ENCODE results near the gene FECH. TPM values are rescaled to one million over a fixed set of nuclear protein-coding genes. Genes with fewer than 3 reads are reported as not detected.

Gene FECH
- total RNA-seq, 4 donors from 2014 or later: 16.4 to 56.4 (median 29.2) TPM

GRCh38 chr18:57505231-57505630 is 81.3 kb downstream of the FECH start:
- TF ChIP-seq, protein P1, sequence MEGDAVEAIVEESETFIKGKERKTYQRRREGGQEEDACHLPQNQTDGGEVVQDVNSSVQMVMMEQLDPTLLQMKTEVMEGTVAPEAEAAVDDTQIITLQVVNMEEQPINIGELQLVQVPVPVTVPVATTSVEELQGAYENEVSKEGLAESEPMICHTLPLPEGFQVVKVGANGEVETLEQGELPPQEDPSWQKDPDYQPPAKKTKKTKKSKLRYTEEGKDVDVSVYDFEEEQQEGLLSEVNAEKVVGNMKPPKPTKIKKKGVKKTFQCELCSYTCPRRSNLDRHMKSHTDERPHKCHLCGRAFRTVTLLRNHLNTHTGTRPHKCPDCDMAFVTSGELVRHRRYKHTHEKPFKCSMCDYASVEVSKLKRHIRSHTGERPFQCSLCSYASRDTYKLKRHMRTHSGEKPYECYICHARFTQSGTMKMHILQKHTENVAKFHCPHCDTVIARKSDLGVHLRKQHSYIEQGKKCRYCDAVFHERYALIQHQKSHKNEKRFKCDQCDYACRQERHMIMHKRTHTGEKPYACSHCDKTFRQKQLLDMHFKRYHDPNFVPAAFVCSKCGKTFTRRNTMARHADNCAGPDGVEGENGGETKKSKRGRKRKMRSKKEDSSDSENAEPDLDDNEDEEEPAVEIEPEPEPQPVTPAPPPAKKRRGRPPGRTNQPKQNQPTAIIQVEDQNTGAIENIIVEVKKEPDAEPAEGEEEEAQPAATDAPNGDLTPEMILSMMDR (IDR thresholded peaks at IDR 0.05): no peak
- TF ChIP-seq POLR2A (IDR thresholded peaks at IDR 0.05): no peak
- no peak for TF ChIP-seq POLR2AphosphoS5 (IDR thresholded peaks at IDR 0.05)
- TF ChIP-seq EP300 (IDR thresholded peaks at IDR 0.05): no peak
- Histone ChIP-seq H3K9me3 (no peaks in the 10 kb centered on the region), H3K4me1 (no peaks in the 10 kb centered on the region), H3K4me3 (no peak overlapping the region), H3K27ac (no peak overlapping the region), H3K27me3 (peaks cover 17% of the 10 kb centered on the region), H3K36me3 (no peaks in the 10 kb centered on the region)
- ATAC-seq: no peak
- WGBS, 2 donors (ENCODE audit: low coverage in 1 of 2): 21 to 40% methylated on average over 1 of the region's 1 CpG

DNA sequence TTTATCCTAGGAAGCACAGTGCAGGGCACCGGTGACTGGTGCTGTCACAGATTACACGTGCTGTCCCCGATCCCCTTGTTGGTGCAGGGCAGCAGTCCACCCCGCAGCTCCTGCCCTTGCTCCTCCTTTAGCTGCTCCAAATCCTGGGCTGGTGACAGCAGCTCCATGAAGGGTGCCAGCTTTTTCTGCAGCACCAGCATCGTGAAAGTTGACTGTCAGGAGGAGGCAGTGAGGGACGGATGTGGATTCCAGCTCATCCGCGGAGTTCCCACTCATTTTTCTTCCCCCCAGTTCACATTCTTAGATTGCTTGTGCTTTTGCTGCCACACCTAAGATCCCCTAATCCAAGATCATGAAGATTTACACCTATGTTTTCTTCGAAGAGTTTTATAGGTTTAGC is 83.9 kb downstream of the FECH start:
- peaks cover 6% of the 10 kb centered on the region for H3K27me3 ChIP-seq
- no peak overlapping the region for H3K27ac ChIP-seq
- no peak for TF ChIP-seq EP300 (IDR thresholded peaks at IDR 0.05)
- WGBS, 2 donors (ENCODE audit: low coverage in 1 of 2): 67 to 68% methylated on average over 6 to 7 of the region's 9 CpGs
- H3K4me1 ChIP-seq: no peaks in the 10 kb centered on the region
- no peaks in the 10 kb centered on the region for H3K9me3 ChIP-seq
- no peaks in the 10 kb centered on the region for H3K36me3 ChIP-seq
- no peak for ATAC-seq
- H3K4me3 ChIP-seq: no peak overlapping the region

DNA sequence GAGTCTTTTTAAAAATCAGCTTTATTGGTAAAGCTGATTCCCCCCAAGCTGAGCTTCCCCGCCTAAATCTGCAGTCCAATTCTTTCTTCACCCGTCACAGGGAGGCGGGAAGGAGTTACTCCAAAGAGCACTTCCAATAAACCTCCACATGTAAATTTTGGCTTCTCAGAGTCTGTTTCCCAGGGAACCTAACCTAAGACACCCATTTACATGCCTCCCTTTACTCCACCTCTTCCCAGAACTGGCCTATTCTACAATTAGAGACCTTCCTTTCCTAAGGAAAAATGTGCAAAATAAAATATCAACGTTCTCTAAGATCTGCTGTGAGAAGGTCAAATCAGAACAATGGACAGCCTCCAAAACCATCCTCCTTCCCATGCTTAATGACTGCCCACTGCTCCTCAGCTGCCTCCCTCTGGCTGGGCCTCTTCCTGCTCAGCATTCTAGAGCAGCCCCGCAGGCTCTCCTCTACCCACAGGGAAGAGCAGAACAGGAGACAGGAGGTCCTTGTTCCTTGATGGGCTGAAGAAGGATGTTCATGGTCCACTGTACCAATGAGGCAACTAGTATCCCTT is 87.7 kb downstream of the FECH start:
- Histone ChIP-seq H3K27me3 (no peaks in the 10 kb centered on the region), H3K4me3 (no peak overlapping the region), H3K4me1 (no peaks in the 10 kb centered on the region), H3K36me3 (no peaks in the 10 kb centered on the region), H3K9me3 (no peaks in the 10 kb centered on the region), H3K27ac (no peak overlapping the region)
- TF ChIP-seq POLR2A (IDR thresholded peaks at IDR 0.05) (no peak), POLR2AphosphoS5 (IDR thresholded peaks at IDR 0.05) (no peak), EP300 (IDR thresholded peaks at IDR 0.05) (no peak)
- TF ChIP-seq, protein P1 (IDR thresholded peaks at IDR 0.05): no peak
- WGBS, 2 donors (ENCODE audit: low coverage in 1 of 2): 52 to 54% methylated on average over 5 of the region's 5 CpGs
- ATAC-seq: no peak

Other genes starting within 250 kb of the FECH start
- under 1 TPM in 2 of 4 donors, not detected in 2; under 0.01 to 0.04 TPM for gene ST8SIA3, start 234.1 kb downstream of the FECH start, total RNA-seq
- under 1 TPM; under 0.01 to 0.23 (median 0.06) TPM for gene ONECUT2, start 151.3 kb downstream of the FECH start, total RNA-seq
- gene NARS1, start 35.1 kb upstream of the FECH start, total RNA-seq: 100 to 1,000 TPM in 3 of 4 donors, 10 to 100 TPM in 1; 97.6 to 139 (median 116) TPM
- gene ATP8B1, start 216.6 kb upstream of the FECH start, total RNA-seq: 10 to 100 TPM; 17.4 to 26.2 (median 23.4) TPM